WERI-Rb-1 (cell line): ENCODE data around the gene C8A.

Experiments
- DNase-seq: peaks from one replicate; pipeline ENCODE4 v3.0.0-alpha.2; 2020
- H3K27ac ChIP-seq: fragments of 250-450 bp; sonication (Bioruptor Pico); 2 replicates; pipeline ENCODE4 v1.5.1; 2020; ENCODE audit warnings: mild to moderate bottlenecking, moderate library complexity
- H3K27me3 ChIP-seq: fragments of 250-450 bp; sonication (Bioruptor Pico); 2 replicates; pipeline ENCODE4 v1.5.1; 2021; ENCODE audit warnings: mild to moderate bottlenecking, low read depth, moderate library complexity; ENCODE audit not compliant: insufficient read depth, severe bottlenecking
- H3K36me3 ChIP-seq: fragments of 250-450 bp; sonication (Bioruptor Pico); 2 replicates; pipeline ENCODE4 v1.5.1; 2020; ENCODE audit warnings: mild to moderate bottlenecking, moderate library complexity
- H3K4me3 ChIP-seq: 2 replicates; pipeline ENCODE4 v1.5.1; 2011; ENCODE audit warnings: low read depth, mild to moderate bottlenecking, control low read depth, low read length
- H3K9me3 ChIP-seq: fragments of 250-450 bp; sonication (Bioruptor Pico); 2 replicates; pipeline ENCODE4 v1.5.1; 2021; ENCODE audit warnings: mild to moderate bottlenecking, moderate library complexity; ENCODE audit not compliant: severe bottlenecking
- CTCF ChIP-seq: IDR thresholded peaks from 2 replicates; pipeline ENCODE4 v1.5.1; 2011; ENCODE audit warnings: low read depth, mild to moderate bottlenecking, control low read depth, inconsistent platforms, low read length

Gene C8A

GRCh38 chr1:56922070-56922469 is 67.5 kb downstream of the C8A start:
- no peak for DNase-seq
- no peak for TF ChIP-seq CTCF

GRCh38 chr1:56922507-56922906 is 67.9 kb downstream of the C8A start:
- Histone ChIP-seq H3K27me3 (peaks cover 3% of the 10 kb centered on the region), H3K27ac (no peak overlapping the region), H3K36me3 (no peaks in the 10 kb centered on the region), H3K4me3 (no peak overlapping the region), H3K9me3 (no peaks in the 10 kb centered on the region)
- TF ChIP-seq CTCF, result no peak
- DNase-seq, result no peak

More at GRCh38 chr1:56922070-56922469, 67.5 kb downstream of the C8A start:
- Histone ChIP-seq H3K36me3 (no peaks in the 10 kb centered on the region), H3K27me3 (peaks cover 3% of the 10 kb centered on the region), H3K27ac (no peak overlapping the region), H3K4me3 (no peak overlapping the region), H3K9me3 (no peaks in the 10 kb centered on the region)

GRCh38 chr1:56923201-56923600 is 68.6 kb downstream of the C8A start:
- DNase-seq, result no peak
- TF ChIP-seq CTCF, result no peak
- H3K9me3 ChIP-seq, result no peaks in the 10 kb centered on the region
- peaks cover 3% of the 10 kb centered on the region for H3K27me3 ChIP-seq
- H3K4me3 ChIP-seq, result no peak overlapping the region
- H3K36me3 ChIP-seq, result no peaks in the 10 kb centered on the region
- H3K27ac ChIP-seq, result no peak overlapping the region

GRCh38 chr1:56924116-56924515 is 69.5 kb downstream of the C8A start:
- H3K4me3 ChIP-seq, result no peak overlapping the region
- no peak for TF ChIP-seq CTCF
- no peak overlapping the region for H3K27ac ChIP-seq
- H3K36me3 ChIP-seq, result no peaks in the 10 kb centered on the region
- DNase-seq, result no peak
- peaks cover 3% of the 10 kb centered on the region for H3K27me3 ChIP-seq
- H3K9me3 ChIP-seq, result no peaks in the 10 kb centered on the region

GRCh38 chr1:56925193-56925592 is 70.6 kb downstream of the C8A start:
- TF ChIP-seq CTCF, result no peak
- no peak for DNase-seq

GRCh38 chr1:56927171-56927570 is 72.6 kb downstream of the C8A start:
- no peaks in the 10 kb centered on the region for H3K36me3 ChIP-seq
- no peak for TF ChIP-seq CTCF
- H3K9me3 ChIP-seq, result no peaks in the 10 kb centered on the region
- DNase-seq, result no peak
- H3K27ac ChIP-seq, result no peak overlapping the region
- H3K27me3 ChIP-seq, result peaks cover 3% of the 10 kb centered on the region
- no peak overlapping the region for H3K4me3 ChIP-seq

More at GRCh38 chr1:56925193-56925592, 70.6 kb downstream of the C8A start:
- H3K9me3 ChIP-seq, result no peaks in the 10 kb centered on the region
- H3K27me3 ChIP-seq, result peaks cover 3% of the 10 kb centered on the region
- H3K36me3 ChIP-seq, result no peaks in the 10 kb centered on the region
- no peak overlapping the region for H3K27ac ChIP-seq
- no peak overlapping the region for H3K4me3 ChIP-seq
